ENCODE results near the gene GNAL. TPM values are rescaled to one million over a fixed set of nuclear protein-coding genes. Genes with fewer than 3 reads are reported as not detected.
A peak's percentile ranks its signal among the peaks of the same experiment; 100 is the strongest.

Gene GNAL
- total RNA-seq, 1 donor from 2014 or later: 26.8 TPM

GRCh38 chr18:11923450-11923849, 234.4 kb downstream of the GNAL start:
- H3K27me3 ChIP-seq: no peaks in the 10 kb centered on the region
- H3K9ac ChIP-seq: no peak overlapping the region
- H3K27ac Mint-ChIP-seq: no peak overlapping the region
- H3K36me3 Mint-ChIP-seq: no peaks in the 10 kb centered on the region
- peaks cover 11% of the 10 kb centered on the region for H3K27me3 Mint-ChIP-seq (ENCODE audit: insufficient read depth, low read depth)
- H2AFZ ChIP-seq (replicated peaks): no peak overlapping the region
- H3K9me3 Mint-ChIP-seq: peaks cover 2% of the 10 kb centered on the region
- no peaks in the 10 kb centered on the region for H3F3A ChIP-seq (ENCODE audit: low read depth)
- no peak overlapping the region for H3K4me3 ChIP-seq
- DNase-seq (ENCODE audit: low spot score): no peak
- no peaks in the 10 kb centered on the region for H3K4me1 Mint-ChIP-seq
- no peaks in the 10 kb centered on the region for H3K4me1 ChIP-seq
- no peaks in the 10 kb centered on the region for H3K79me2 ChIP-seq (ENCODE audit: low read depth)
- H3K36me3 ChIP-seq: no peaks in the 10 kb centered on the region
- no peak overlapping the region for H3K4me2 ChIP-seq
- H3K9me3 ChIP-seq (ENCODE audit: low read depth): no peaks in the 10 kb centered on the region
- TF ChIP-seq EZH2 (IDR thresholded peaks at IDR 0.05) (no peak), EZH2phosphoT487 (IDR thresholded peaks at IDR 0.05) (no peak), CTCF (IDR thresholded peaks at IDR 0.05) (no peak)
- H3K4me3 Mint-ChIP-seq: no peak overlapping the region
- no peak overlapping the region for H3K27ac ChIP-seq
- H4K20me1 ChIP-seq (ENCODE audit: low read depth): no peaks in the 10 kb centered on the region

- no peaks in the 10 kb centered on the region for H3K36me3 Mint-ChIP-seq
- no peak overlapping the region for H3K4me3 ChIP-seq
- H2AFZ ChIP-seq (replicated peaks): no peak overlapping the region
- no peaks in the 10 kb centered on the region for H3K27me3 ChIP-seq
- H3K9me3 ChIP-seq (ENCODE audit: low read depth): no peaks in the 10 kb centered on the region
- H3K9me3 Mint-ChIP-seq: peaks cover 2% of the 10 kb centered on the region
- no peak overlapping the region for H3K4me3 Mint-ChIP-seq
- no peak overlapping the region for H3K27ac Mint-ChIP-seq
- no peaks in the 10 kb centered on the region for H4K20me1 ChIP-seq (ENCODE audit: low read depth)
- TF ChIP-seq EZH2phosphoT487 (IDR thresholded peaks at IDR 0.05): no peak
- TF ChIP-seq EZH2 (IDR thresholded peaks at IDR 0.05): no peak
- TF ChIP-seq CTCF (IDR thresholded peaks at IDR 0.05): no peak
- H3F3A ChIP-seq (ENCODE audit: low read depth): no peaks in the 10 kb centered on the region
- no peaks in the 10 kb centered on the region for H3K36me3 ChIP-seq
- no peaks in the 10 kb centered on the region for H3K4me1 Mint-ChIP-seq
- no peak for DNase-seq (ENCODE audit: low spot score)
- no peaks in the 10 kb centered on the region for H3K4me1 ChIP-seq
- H3K27ac ChIP-seq: no peak overlapping the region
- H3K9ac ChIP-seq: no peak overlapping the region
- H3K27me3 Mint-ChIP-seq (ENCODE audit: insufficient read depth, low read depth): peaks cover 12% of the 10 kb centered on the region
- H3K4me2 ChIP-seq: no peak overlapping the region
- no peaks in the 10 kb centered on the region for H3K79me2 ChIP-seq (ENCODE audit: low read depth)
Observed at GRCh38 chr18:11925800-11926481, 236.9 kb downstream of the GNAL start.

- peak overlapping the region; percentile 53 for H3K27ac Mint-ChIP-seq
- H2AFZ ChIP-seq (replicated peaks): peak overlapping the region; percentile 50
- H3K4me3 ChIP-seq: no peak overlapping the region
- H3K4me3 Mint-ChIP-seq: no peak overlapping the region
- H3K4me2 ChIP-seq: no peak overlapping the region
- no peaks in the 10 kb centered on the region for H3K79me2 ChIP-seq (ENCODE audit: low read depth)
- H3K27me3 ChIP-seq: no peaks in the 10 kb centered on the region
- no peaks in the 10 kb centered on the region for H3K36me3 Mint-ChIP-seq
- H4K20me1 ChIP-seq (ENCODE audit: low read depth): no peaks in the 10 kb centered on the region
- H3K9ac ChIP-seq: no peak overlapping the region
- H3K36me3 ChIP-seq: no peaks in the 10 kb centered on the region
- peaks cover 2% of the 10 kb centered on the region for H3K9me3 Mint-ChIP-seq
- H3K9me3 ChIP-seq (ENCODE audit: low read depth): no peaks in the 10 kb centered on the region
- no peak for DNase-seq (ENCODE audit: low spot score)
- H3K4me1 ChIP-seq: no peaks in the 10 kb centered on the region
- no peak for TF ChIP-seq CTCF (IDR thresholded peaks at IDR 0.05)
- no peak for TF ChIP-seq EZH2phosphoT487 (IDR thresholded peaks at IDR 0.05)
- no peak for TF ChIP-seq EZH2 (IDR thresholded peaks at IDR 0.05)
- no peaks in the 10 kb centered on the region for H3F3A ChIP-seq (ENCODE audit: low read depth)
- no peak overlapping the region for H3K27ac ChIP-seq
- H3K4me1 Mint-ChIP-seq: no peaks in the 10 kb centered on the region
- peaks cover 10% of the 10 kb centered on the region for H3K27me3 Mint-ChIP-seq (ENCODE audit: insufficient read depth, low read depth)
Observed at GRCh38 chr18:11927497-11927896, 238.4 kb downstream of the GNAL start.

Data from neural progenitor cell (in vitro differentiated cells).